ENCODE results near the gene NAGA. TPM values are rescaled to one million over a fixed set of nuclear protein-coding genes. Genes with fewer than 3 reads are reported as not detected.

NAGA gene
- total RNA-seq, 4 donors from 2014 or later, result 21.9 to 35.0 (median 33.0) TPM

GRCh38 chr22:42069801-42070516 lies 653 bp downstream of the NAGA start:
- no peaks in the 10 kb centered on the region for H3K27me3 ChIP-seq
- WGBS, 2 donors (ENCODE audit: low coverage in 1 of 2), result 6 to 27% methylated on average over 3 to 7 of the region's 19 CpGs
- H3K4me3 ChIP-seq, result peak overlapping the region; percentile 50 to 76
- TF ChIP-seq POLR2A (IDR thresholded peaks at IDR 0.05) (no peak), EP300 (IDR thresholded peaks at IDR 0.05) (no peak), POLR2AphosphoS5 (IDR thresholded peaks at IDR 0.05) (no peak)
- TF ChIP-seq, protein P1, sequence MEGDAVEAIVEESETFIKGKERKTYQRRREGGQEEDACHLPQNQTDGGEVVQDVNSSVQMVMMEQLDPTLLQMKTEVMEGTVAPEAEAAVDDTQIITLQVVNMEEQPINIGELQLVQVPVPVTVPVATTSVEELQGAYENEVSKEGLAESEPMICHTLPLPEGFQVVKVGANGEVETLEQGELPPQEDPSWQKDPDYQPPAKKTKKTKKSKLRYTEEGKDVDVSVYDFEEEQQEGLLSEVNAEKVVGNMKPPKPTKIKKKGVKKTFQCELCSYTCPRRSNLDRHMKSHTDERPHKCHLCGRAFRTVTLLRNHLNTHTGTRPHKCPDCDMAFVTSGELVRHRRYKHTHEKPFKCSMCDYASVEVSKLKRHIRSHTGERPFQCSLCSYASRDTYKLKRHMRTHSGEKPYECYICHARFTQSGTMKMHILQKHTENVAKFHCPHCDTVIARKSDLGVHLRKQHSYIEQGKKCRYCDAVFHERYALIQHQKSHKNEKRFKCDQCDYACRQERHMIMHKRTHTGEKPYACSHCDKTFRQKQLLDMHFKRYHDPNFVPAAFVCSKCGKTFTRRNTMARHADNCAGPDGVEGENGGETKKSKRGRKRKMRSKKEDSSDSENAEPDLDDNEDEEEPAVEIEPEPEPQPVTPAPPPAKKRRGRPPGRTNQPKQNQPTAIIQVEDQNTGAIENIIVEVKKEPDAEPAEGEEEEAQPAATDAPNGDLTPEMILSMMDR (IDR thresholded peaks at IDR 0.05), result no peak
- peaks cover 0 to 36% of the 10 kb centered on the region in 2 donors for H3K36me3 ChIP-seq
- peak; percentile 1 for ATAC-seq
- peaks cover 0 to 57% (median 14%) of the 10 kb centered on the region in 3 donors for H3K4me1 ChIP-seq
- peak overlapping the region; percentile 70 to 94 (median 90) for H3K27ac ChIP-seq
- H3K9me3 ChIP-seq, result no peaks in the 10 kb centered on the region

- Histone ChIP-seq H3K27ac (no peak overlapping the region), H3K36me3 (peaks cover 0 to 52% of the 10 kb centered on the region in 2 donors), H3K4me1 (peaks cover 0 to 41% (median 14%) of the 10 kb centered on the region in 3 donors), H3K27me3 (no peaks in the 10 kb centered on the region), H3K4me3 (no peak overlapping the region), H3K9me3 (no peaks in the 10 kb centered on the region)
- no CpG with 5 or more reads among the region's 4 CpGs for WGBS, 2 donors (ENCODE audit: low coverage in 1 of 2)
- TF ChIP-seq EP300 (IDR thresholded peaks at IDR 0.05) (no peak), POLR2A (IDR thresholded peaks at IDR 0.05) (no peak), POLR2AphosphoS5 (IDR thresholded peaks at IDR 0.05) (no peak)
- TF ChIP-seq, protein P1 (IDR thresholded peaks at IDR 0.05), result no peak
- no peak for ATAC-seq
Measured at GRCh38 chr22:42068291-42068690, 2.3 kb downstream of the NAGA start.

DNA sequence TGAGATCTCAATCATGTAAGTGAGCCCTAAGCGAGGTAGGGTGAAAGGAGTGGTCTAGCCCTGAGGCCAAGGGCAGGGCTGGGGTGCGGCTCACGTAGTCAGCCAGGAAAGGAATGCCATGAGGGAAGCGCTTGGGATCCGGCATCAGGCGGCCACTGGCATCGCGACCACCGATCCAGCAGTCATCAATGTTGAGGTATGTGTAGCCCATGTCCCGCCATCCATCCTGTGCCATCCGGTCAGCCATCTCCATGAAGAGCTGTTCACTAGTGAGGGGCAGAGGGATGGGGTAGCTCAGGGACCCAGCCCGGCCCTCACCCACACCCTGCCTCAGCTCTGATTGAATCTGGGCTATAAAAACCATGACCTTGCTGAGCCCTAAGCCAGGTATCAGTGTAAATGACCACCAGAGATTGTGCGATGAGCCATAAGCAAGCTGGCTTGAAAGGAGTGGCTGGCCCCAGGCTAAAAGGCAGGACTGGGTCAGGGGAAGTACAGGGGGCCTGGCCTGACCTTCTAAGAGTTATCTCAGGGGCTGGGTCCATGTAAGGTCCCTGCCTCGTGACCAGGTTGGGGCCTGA lies 2.9 kb downstream of the NAGA start:
- TF ChIP-seq, protein P1 (IDR thresholded peaks at IDR 0.05), result no peak
- TF ChIP-seq POLR2A (IDR thresholded peaks at IDR 0.05), result no peak
- no peak for TF ChIP-seq POLR2AphosphoS5 (IDR thresholded peaks at IDR 0.05)
- TF ChIP-seq EP300 (IDR thresholded peaks at IDR 0.05), result no peak
- H3K9me3 ChIP-seq, result no peaks in the 10 kb centered on the region
- H3K36me3 ChIP-seq, result peaks cover 0 to 58% of the 10 kb centered on the region in 2 donors
- WGBS, 2 donors (ENCODE audit: low coverage in 1 of 2), result 40 to 100% methylated on average over 2 of the region's 14 CpGs
- no peaks in the 10 kb centered on the region for H3K27me3 ChIP-seq
- H3K27ac ChIP-seq, result no peak overlapping the region
- H3K4me1 ChIP-seq, result peaks cover 0 to 39% (median 14%) of the 10 kb centered on the region in 3 donors
- ATAC-seq, result no peak
- H3K4me3 ChIP-seq, result no peak overlapping the region

DNA sequence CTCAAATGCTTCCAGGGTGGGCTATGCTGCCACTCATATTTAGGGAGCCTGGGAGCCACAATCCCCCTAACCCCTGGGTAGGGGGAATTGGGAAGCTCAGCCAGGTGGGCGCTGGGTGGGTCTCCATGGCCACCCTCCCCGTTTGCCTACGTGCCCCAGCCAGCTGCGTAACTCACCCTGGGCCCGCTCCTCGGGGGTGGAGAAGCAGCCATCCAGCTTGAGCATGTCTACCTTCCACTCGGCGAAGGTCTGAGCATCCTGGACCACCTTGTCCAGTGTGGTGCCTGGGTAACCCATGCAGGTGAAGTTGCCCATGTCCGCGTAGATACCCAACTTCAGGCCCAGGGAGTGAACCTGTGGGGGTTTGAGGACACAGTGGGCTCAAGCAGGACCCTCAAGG lies 3.7 kb downstream of the NAGA start:
- no peaks in the 10 kb centered on the region for H3K9me3 ChIP-seq
- H3K27me3 ChIP-seq, result no peaks in the 10 kb centered on the region
- no peak overlapping the region for H3K27ac ChIP-seq
- ATAC-seq, result no peak
- peaks cover 0 to 34% (median 14%) of the 10 kb centered on the region in 3 donors for H3K4me1 ChIP-seq
- H3K4me3 ChIP-seq, result no peak overlapping the region
- TF ChIP-seq EP300 (IDR thresholded peaks at IDR 0.05) (no peak), POLR2AphosphoS5 (IDR thresholded peaks at IDR 0.05) (no peak), POLR2A (IDR thresholded peaks at IDR 0.05) (no peak)
- peaks cover 0 to 66% of the 10 kb centered on the region in 2 donors for H3K36me3 ChIP-seq
- no CpG with 5 or more reads among the region's 10 CpGs for WGBS, 2 donors (ENCODE audit: low coverage in 1 of 2)

GRCh38 chr22:42066126-42066761 lies 4.4 kb downstream of the NAGA start:
- Histone ChIP-seq H3K4me3 (no peak overlapping the region), H3K36me3 (peaks cover 0 to 73% of the 10 kb centered on the region in 2 donors), H3K27me3 (no peaks in the 10 kb centered on the region), H3K27ac (no peak overlapping the region), H3K9me3 (no peaks in the 10 kb centered on the region), H3K4me1 (peaks cover 0 to 27% (median 9%) of the 10 kb centered on the region in 3 donors)
- WGBS, 2 donors (ENCODE audit: low coverage in 1 of 2), result 90% methylated on average over 2 of the region's 7 CpGs; no CpG with 5 or more reads in 1 of the 2 donors
- no peak for ATAC-seq
- TF ChIP-seq, protein P1 (IDR thresholded peaks at IDR 0.05), result no peak
- no peak for TF ChIP-seq POLR2AphosphoS5 (IDR thresholded peaks at IDR 0.05)
- no peak for TF ChIP-seq EP300 (IDR thresholded peaks at IDR 0.05)
- TF ChIP-seq POLR2A (IDR thresholded peaks at IDR 0.05), result no peak
